Measurements from ENCODE around the gene THUMPD2.

The THUMPD2 gene

DNA sequence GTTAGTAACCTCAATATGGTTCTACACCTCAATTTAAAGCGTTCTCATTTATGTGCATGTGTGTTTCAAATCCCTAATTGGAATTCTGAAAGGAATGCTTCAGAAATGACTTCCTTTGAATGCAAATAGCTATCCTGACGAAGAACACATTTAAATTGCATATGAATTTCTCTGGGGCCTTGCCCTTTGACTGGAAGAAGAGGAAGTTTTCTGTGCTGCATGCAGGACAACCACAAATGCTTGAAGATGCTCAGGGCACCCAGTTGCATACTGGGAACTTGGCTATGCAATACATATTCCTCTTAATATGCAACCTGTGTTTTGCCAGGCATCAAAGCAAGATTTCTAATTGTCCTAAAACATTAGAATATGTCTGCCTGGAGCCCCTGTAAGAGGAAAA, 58.1 kb downstream of the THUMPD2 start:
- in situ Hi-C loops (cut with HindIII; ENCODE audit: low sequenced_read_pairs), result no loop called here

DNA sequence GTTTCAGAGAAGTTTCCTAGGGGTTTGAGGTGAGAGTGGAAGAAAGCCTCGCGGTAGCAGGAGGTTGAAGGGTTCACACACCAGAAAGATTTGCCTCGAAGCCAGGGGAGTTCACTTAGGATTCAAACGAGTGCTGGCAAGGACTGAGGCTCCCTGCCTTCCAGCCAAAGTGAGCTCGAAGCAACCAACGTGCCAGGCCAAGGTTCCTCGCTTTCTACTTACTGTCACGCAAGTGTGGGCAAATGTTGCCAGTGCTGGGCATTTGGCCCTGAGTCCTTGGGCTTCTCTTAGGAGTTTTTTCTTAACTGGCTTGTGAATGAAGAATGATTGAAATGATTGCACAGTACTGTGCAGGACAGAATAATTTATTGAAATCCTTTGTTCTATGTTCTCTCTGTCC, 59.7 kb downstream of the THUMPD2 start:
- in situ Hi-C loops (cut with HindIII; ENCODE audit: low sequenced_read_pairs), result no loop called here

GRCh38 chr2:39718483-39718882, 60.6 kb downstream of the THUMPD2 start:
- in situ Hi-C loops (cut with HindIII; ENCODE audit: low sequenced_read_pairs), result no loop called here

DNA sequence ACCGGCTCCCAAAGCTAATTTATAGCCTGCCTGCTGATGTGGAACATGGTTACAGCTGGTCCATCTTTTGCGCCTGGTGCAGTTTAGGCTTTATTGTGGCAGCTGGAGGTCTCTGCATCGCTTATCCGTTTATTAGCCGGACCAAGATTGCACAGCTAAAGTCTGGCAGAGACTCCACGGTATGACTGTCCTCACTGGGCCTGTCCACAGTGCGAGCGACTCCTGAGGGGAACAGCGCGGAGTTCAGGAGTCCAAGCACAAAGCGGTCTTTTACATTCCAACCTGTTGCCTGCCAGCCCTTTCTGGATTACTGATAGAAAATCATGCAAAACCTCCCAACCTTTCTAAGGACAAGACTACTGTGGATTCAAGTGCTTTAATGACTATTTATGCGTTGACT, 62.0 kb downstream of the THUMPD2 start:
- in situ Hi-C loops (cut with HindIII; ENCODE audit: low sequenced_read_pairs), result no loop called here

DNA sequence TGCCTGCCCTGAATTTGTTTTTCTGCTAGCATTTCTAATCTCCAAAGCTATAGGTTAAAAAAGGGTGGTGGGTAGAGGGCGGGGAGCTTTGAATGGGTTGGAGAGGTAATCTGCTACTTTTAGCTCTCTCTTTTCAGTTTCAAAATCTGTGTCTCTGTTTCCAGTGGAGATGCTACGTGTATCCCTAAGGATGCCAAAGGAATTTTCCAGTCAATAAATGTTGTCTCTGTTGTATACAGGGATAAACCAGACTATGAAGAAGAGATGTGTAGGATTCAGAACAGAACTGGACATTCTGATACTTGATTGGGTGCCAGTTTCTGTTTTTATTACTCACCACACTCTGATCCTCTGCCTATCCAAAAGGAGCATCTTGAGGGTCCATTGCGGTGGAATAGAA, 63.2 kb downstream of the THUMPD2 start:
- in situ Hi-C loops (cut with HindIII; ENCODE audit: low sequenced_read_pairs), result no loop called here

- in situ Hi-C loops (cut with HindIII; ENCODE audit: low sequenced_read_pairs), result no loop called here
These were observed 64.0 kb downstream of the THUMPD2 start for GRCh38 chr2:39715095-39715494.

DNA sequence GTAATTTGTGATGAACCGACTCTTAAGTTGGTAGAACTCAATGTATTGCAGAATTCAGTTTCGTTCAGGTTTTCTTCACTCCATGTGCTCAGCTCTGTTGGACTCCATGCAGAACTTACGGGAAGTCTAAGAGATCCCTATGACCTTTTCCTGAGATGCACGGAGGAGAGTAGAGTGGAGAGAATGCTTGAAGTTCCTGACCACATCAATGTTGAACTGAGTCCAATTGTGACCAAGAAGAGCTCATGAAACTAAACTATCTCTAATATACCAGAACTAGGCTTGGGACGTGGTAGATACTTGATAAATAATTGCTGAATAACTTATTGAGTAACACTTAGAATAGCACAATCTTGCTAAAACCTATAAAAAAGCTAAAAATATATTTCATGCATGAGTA, 66.1 kb downstream of the THUMPD2 start:
- in situ Hi-C loops (cut with HindIII; ENCODE audit: low sequenced_read_pairs), result no loop called here

GRCh38 chr2:39710807-39711206, 68.3 kb downstream of the THUMPD2 start:
- in situ Hi-C loops (cut with HindIII; ENCODE audit: low sequenced_read_pairs), result no loop called here

- in situ Hi-C loops (cut with HindIII; ENCODE audit: low sequenced_read_pairs), result no loop called here
These were observed 71.1 kb downstream of the THUMPD2 start for GRCh38 chr2:39708003-39708402.

- in situ Hi-C loops (cut with HindIII; ENCODE audit: low sequenced_read_pairs), result no loop called here
These were observed 72.1 kb downstream of the THUMPD2 start for GRCh38 chr2:39706945-39707344.

- in situ Hi-C loops (cut with HindIII; ENCODE audit: low sequenced_read_pairs), result no loop called here
These were observed 72.7 kb downstream of the THUMPD2 start for GRCh38 chr2:39706312-39706711.

DNA sequence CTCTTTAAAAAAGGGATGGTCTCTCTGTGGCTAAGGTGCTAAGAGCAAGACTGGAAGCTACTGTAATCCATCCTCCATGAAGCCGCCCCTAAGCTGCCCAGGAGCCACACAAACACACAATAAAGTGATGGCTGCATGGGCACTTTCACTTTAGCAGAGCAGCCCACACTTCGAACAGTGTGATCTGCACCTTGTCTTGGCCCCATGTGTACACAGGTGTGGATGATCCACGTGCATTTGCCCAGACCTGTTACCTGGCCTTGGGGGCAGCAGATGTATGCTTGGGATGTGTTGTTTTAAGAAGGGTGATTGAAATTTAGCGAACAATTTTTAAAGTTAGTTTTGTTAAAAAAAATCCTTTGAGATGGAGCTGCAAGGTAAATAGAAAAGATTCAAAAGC, 73.4 kb downstream of the THUMPD2 start:
- in situ Hi-C loops (cut with HindIII; ENCODE audit: low sequenced_read_pairs), result no loop called here

DNA sequence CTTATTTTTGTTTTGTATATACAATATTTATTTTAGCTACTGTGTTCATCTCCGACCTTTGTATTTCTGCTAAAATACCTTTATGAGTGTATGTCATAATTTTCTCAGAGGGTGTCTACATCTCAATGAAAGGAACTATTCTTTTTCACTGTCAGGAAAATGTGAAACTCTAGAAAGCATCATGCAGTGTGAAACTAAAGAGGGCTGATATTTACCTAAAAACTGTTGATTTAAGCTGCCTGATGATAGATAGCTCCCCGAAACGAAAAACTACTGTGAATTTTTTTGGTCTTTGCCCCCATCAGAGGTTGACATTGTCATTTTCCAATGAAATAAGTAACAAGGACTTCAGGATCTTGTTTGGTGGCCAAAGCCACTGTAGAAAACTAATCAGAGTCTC, 74.5 kb downstream of the THUMPD2 start:
- in situ Hi-C loops (cut with HindIII; ENCODE audit: low sequenced_read_pairs), result no loop called here

DNA sequence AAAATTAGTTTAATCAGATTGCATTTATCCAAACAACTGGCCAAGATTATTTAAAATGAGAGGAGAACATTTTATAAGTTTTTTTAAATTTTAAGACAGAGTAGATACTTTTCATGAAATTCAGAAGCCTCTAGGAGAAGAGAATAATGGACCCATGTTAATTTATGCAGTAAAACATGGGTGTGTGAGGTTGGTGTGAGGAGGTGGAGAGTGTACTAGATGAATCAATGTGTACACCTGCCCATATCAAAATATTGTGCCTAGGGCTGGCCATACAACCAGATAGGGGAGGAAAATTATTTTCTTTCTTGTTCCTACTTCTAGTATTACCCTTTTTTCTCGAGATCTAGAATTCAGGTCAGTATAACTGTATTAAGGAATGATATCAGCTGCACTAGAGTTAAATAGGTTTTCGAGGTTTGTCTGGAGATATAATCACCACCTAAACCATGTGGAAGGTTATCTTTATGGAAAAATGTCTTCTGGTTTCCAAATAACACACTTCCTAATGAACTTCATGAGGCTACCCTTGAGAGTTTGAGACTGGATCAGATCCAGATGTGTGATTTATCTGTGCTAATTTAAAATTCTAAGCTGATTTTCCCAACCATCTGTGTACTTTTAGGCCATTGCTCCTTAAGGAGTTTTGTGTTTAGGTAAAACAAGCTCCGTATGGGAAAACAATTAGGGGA, 75.7 kb downstream of the THUMPD2 start:
- in situ Hi-C loops (cut with HindIII; ENCODE audit: low sequenced_read_pairs), result no loop called here

DNA sequence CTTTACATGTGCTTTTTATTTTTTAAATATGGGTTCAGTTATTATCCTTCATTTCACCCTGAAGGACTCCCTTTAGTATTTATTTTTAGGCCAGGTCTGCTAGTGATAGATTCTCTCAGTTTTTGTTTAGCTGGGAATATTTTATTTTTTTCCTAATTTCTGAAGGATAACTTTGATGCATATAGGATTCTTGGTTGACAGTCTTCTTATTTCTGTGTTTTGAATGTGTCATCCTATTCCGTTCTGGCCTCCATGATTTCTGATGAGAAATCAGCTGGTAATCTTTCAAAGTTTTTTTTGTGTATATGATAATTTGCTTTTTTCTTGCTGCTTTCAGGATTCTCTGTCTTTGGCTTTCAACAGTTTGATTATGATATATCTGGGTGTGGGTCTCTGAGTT, 77.9 kb downstream of the THUMPD2 start:
- in situ Hi-C loops (cut with HindIII; ENCODE audit: low sequenced_read_pairs), result no loop called here

DNA sequence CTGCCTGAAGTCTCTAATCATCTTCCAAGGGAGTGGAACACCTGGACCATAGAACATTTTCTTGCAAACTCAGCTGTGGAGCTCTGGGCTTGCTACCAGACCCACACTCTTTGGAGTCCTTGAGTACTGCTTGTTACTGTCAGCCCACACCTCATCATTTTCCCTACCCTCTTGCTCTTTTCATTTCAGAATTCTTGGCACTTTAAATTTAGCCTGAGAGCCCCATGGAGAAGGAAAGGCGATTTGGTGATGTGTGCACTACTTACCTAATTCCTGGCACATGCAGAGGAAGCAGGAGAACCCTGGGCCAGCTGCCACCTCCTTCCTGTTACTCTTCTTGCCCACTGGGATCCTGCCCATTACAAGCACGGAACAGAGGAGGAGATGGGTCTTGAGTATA, 81.6 kb downstream of the THUMPD2 start:
- in situ Hi-C loops (cut with HindIII; ENCODE audit: low sequenced_read_pairs), result no loop called here

GRCh38 chr2:39696838-39697237, 82.2 kb downstream of the THUMPD2 start:
- in situ Hi-C loops (cut with HindIII; ENCODE audit: low sequenced_read_pairs), result no loop called here

DNA sequence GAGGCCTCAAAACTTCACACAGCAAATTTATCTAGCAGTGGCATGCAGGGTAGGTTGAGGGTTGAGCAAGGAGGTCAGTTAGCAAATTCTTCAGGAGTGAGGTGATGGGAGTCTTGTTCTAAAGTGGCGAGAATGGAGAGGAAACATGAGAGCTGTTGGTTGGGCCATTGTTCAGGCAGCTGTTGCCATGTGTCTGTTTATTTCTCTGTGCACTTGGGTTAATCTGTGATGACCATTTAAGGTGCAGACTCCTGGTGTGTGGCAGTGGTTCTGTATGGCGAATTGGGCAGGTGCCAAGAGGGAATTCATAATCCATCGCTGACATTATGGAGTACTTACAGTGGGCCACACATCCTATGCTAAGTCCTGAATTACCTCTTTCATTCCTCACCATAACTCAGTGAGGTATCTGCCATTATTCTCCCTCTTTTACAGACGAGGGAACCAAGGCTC, 82.9 kb downstream of the THUMPD2 start:
- in situ Hi-C loops (cut with HindIII; ENCODE audit: low sequenced_read_pairs), result no loop called here

DNA sequence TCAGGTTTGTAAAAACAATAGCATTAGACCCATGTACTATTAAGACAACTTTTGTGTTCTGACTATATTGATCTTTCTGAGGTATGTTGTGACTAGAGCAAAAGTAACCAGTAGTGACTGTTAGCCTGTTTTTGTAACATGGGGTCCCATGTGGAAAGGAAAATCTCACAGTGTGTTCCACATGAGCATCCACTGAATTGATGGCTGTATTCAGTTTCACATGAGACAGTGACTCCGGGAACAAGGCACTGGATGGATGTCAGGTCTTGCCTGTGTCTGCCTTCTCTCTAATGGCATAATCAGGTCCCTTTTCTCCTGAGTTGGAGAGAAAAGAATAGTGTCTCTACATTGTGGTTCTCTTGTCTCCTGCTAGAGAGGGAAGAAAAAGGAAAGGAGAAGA, 85.8 kb downstream of the THUMPD2 start:
- in situ Hi-C loops (cut with HindIII; ENCODE audit: low sequenced_read_pairs), result no loop called here

DNA sequence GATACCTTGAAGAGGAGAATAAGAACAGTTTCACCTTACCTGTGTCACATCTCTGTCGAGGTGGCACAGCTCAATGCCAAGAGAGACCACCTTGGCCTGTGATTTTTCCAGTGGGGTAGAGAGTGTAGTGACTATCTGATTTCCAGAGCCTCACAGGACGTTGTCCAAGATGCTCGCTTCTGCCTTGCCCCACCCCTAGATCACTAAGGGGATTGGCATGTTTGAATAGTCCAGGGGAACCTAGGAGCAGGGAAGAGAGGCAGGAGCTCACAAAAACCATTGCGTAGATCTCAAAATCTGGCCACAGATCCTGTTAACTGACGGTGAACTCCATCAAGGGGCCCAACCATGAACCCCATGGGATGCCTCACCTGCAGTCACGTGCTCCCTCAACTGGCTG, 89.2 kb downstream of the THUMPD2 start:
- in situ Hi-C loops (cut with HindIII; ENCODE audit: low sequenced_read_pairs), result no loop called here

DNA sequence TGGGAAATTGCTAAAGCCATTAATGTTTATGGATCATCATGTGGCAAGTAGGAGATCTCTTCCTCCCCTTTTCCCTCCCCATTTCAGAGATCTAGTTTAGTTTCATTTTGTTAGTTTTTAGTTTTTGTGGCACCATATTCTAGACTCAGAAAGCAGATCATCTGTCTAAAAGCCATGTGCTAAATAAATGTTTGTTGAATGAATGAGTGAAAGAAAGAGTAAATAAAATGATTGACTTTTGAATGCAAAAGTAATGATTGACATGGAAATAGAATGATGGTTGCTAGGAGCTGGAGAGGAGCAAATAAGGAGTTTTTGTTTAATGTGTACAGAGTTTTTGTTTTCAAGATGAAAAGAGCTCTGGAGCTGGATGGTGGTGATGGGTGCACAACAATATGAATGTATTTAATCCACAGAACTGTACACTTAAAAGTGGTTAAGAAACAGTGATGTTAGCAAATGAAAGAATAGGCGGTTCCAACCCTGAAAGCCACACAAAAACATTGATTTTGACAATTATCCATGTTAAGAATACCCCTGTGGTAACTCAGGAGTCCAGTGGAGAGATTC, 89.7 kb downstream of the THUMPD2 start:
- in situ Hi-C loops (cut with HindIII; ENCODE audit: low sequenced_read_pairs), result no loop called here

DNA sequence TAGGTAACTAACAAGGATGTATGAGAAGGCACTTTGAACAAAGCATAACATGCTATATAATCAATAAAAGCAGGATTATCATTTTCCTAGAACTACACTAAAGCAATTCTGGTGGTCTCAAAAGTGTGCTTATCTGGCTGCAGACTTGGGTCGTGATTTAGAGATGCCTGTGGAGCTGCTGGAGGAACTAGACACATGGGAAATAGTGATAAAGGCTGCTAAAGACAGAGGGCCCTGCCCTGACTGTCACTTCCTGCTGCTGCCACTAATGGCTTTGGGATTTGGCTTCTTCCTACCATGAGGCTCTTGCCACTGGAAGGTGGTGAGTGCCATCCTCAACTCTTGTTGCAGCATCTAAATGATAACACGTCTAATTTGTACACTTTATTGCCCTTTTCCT, 90.9 kb downstream of the THUMPD2 start:
- in situ Hi-C loops (cut with HindIII; ENCODE audit: low sequenced_read_pairs), result no loop called here

DNA sequence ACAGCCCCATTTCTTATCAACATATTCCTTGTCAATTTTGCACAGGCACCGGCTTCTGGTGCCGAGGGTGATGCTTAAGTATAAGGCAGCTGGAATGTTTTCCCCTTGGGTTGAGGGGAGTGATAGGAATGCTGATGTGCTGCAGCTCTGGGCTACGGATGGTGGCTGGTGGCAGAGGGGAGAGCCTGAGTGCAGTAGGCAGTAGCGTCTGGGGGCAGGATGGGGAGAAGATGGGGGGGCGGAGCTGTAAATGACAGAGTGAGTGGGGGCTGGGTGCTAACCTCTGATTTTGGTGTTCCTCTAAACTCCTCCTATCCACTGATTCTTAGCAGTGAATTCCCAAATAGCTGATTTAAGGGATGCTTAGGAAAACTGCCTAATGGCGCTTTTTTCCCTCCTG, 92.6 kb downstream of the THUMPD2 start:
- in situ Hi-C loops (cut with HindIII; ENCODE audit: low sequenced_read_pairs), result no loop called here
